Prostate gland (tissue), 2 donors: ENCODE data around the gene IL16. TPM values are rescaled to one million over a fixed set of nuclear protein-coding genes. Genes with fewer than 3 reads are reported as not detected.

Source experiments
- DNase-seq: peaks from one replicate; pipeline ENCODE4 v3.0.0-alpha.2; 2019; ENCODE audit warnings: low spot score
- H3K27ac ChIP-seq, 2 donors: fragments of 200-600 bp; sonication (generic); 2 replicates each; pipeline ENCODE4 v1.5.1; 2017 to 2019
- H3K27me3 ChIP-seq: fragments of 200-600 bp; sonication (generic); replicated peaks from 2 replicates; pipeline ENCODE4 v1.5.1; 2019; ENCODE audit not compliant: insufficient read depth
- H3K36me3 ChIP-seq, 2 donors: fragments of 200-600 bp; sonication (generic); 1 replicate in 1 of 2; 2 replicates in 1 of 2; pipeline versions ENCODE4 v1.5.1 to v1.8.1; 2017 to 2019
- H3K4me1 ChIP-seq: fragments of 200-600 bp; sonication (generic); replicated peaks from 2 replicates; pipeline ENCODE4 v1.5.1; 2019
- H3K4me3 ChIP-seq, 2 donors: fragments of 200-600 bp; sonication (generic); 2 replicates each; pipeline ENCODE4 v1.5.1; 2017 to 2019
- H3K9me3 ChIP-seq: fragments of 200-600 bp; sonication (generic); 2 replicates; pipeline ENCODE4 v1.5.1; 2017
- POLR2A ChIP-seq: fragments of 450-650 bp; IDR thresholded peaks from one replicate; pipeline ENCODE4 v1.6.1; 2016; ENCODE audit warnings: antibody characterized with exemption, mild to moderate bottlenecking
- POLR2AphosphoS5 ChIP-seq: sonication (generic); formaldehyde crosslinking; IDR thresholded peaks from one replicate; pipeline ENCODE4 v1.6.1; 2017; ENCODE audit warnings: antibody characterized with exemption
- WGBS: methylation state at CpG from one replicate; pipeline ENCODE4 v1.1.5; 2018; 5-methylcytosine and 5-hydroxymethylcytosine counted together
- intact Hi-C: fragments of 100-400 bp; cut with DNase I; formaldehyde crosslinking; loops from one replicate; pipeline ENCODE4 v1.14.2; 2022
- total RNA-seq, 2 donors: library from RNA; depleted of rRNA; stranded (reverse); fragments of >200 nt; gene quantifications; one replicate each; pipeline ENCODE4 v1.1.0, GENCODE V29; 2016
- TF ChIP-seq, protein P1 (sequence below), 4 experiments: fragments of 200-600 bp in 2 of 4; fragments of 450-650 bp in 2 of 4; sonication (generic) in 2 of 4; IDR thresholded peaks; 1 replicate in 3 of 4; 2 replicates in 1 of 4; pipeline ENCODE4 v1.5.1; 2016 to 2019; ENCODE audit warnings: antibody characterized with exemption in 4 of 4, mild to moderate bottlenecking in 2 of 4, moderate library complexity in 2 of 4

Gene IL16
- total RNA-seq, 2 donors from 2014 or later = 2.7 to 9.9 TPM

DNA sequence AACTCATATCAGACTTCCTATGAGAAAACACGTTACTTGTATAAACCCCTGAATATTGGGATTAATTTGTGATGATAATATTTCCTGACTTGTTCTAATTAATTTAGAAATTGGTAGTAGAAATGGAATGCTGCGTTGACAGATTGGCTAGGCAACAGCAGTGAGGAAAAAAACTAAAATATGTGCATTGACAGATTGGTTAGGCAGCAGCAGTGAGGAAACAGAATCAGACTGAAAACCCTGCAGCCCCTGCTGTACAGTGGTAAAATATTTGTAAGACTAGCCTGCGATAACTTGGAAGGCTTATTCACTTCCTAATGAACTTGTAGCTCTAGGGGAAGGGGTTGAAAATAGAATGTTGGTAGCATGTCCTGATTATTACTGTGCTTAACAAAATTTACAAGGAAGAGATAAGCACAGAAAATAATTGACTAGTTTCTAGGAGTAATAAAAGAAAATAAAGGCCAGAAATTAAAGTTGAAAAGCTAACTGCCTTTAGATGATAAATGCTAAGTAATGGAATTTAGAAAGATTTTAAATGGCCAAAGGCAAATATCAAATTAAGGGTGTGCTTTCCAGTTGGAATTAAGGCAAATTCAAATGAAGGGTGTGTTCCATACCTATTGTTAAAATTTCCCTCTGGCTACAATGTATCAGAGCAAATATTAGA is 29.9 kb upstream of the IL16 start:
- Histone ChIP-seq H3K9me3 (no peaks in the 10 kb centered on the region), H3K27ac (no peak overlapping the region), H3K27me3 (no peaks in the 10 kb centered on the region), H3K4me3 (no peak overlapping the region), H3K36me3 (no peaks in the 10 kb centered on the region), H3K4me1 (no peaks in the 10 kb centered on the region)
- 81% methylated on average over 3 of the region's 3 CpGs for WGBS
- DNase-seq = no peak
- intact Hi-C loops = no loop called here
- TF ChIP-seq, protein P1, sequence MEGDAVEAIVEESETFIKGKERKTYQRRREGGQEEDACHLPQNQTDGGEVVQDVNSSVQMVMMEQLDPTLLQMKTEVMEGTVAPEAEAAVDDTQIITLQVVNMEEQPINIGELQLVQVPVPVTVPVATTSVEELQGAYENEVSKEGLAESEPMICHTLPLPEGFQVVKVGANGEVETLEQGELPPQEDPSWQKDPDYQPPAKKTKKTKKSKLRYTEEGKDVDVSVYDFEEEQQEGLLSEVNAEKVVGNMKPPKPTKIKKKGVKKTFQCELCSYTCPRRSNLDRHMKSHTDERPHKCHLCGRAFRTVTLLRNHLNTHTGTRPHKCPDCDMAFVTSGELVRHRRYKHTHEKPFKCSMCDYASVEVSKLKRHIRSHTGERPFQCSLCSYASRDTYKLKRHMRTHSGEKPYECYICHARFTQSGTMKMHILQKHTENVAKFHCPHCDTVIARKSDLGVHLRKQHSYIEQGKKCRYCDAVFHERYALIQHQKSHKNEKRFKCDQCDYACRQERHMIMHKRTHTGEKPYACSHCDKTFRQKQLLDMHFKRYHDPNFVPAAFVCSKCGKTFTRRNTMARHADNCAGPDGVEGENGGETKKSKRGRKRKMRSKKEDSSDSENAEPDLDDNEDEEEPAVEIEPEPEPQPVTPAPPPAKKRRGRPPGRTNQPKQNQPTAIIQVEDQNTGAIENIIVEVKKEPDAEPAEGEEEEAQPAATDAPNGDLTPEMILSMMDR (IDR thresholded peaks at IDR 0.05) = no peak
- TF ChIP-seq POLR2AphosphoS5 = no peak
- TF ChIP-seq POLR2A = no peak

DNA sequence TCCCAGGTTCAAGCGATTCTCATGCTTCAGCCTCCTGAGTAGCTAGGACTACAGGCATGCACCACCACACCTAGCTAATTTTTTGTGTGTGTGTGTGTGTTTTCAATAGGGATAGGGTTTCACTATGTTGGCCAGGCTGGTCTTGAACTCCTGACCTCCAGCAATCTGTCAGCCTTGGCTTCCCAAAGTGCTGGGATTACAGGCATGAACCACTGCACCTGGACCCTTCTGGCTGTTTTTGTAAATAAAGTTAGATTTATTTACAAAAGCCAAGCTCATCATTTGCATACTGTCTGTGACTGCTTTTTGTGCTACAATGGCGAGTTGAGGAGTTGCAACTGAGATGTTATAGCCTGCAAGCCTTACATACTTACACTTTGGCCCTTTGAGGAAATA is 28.6 kb upstream of the IL16 start:
- H3K4me1 ChIP-seq = no peaks in the 10 kb centered on the region
- H3K36me3 ChIP-seq = no peaks in the 10 kb centered on the region
- no peaks in the 10 kb centered on the region for H3K9me3 ChIP-seq
- DNase-seq = no peak
- no peak overlapping the region for H3K27ac ChIP-seq
- WGBS = 96% methylated on average over 2 of the region's 2 CpGs
- H3K27me3 ChIP-seq = no peaks in the 10 kb centered on the region
- H3K4me3 ChIP-seq = no peak overlapping the region
- TF ChIP-seq POLR2A = no peak
- TF ChIP-seq POLR2AphosphoS5 = no peak
- TF ChIP-seq, protein P1 (IDR thresholded peaks at IDR 0.05) = no peak
- intact Hi-C loops = no loop called here

DNA sequence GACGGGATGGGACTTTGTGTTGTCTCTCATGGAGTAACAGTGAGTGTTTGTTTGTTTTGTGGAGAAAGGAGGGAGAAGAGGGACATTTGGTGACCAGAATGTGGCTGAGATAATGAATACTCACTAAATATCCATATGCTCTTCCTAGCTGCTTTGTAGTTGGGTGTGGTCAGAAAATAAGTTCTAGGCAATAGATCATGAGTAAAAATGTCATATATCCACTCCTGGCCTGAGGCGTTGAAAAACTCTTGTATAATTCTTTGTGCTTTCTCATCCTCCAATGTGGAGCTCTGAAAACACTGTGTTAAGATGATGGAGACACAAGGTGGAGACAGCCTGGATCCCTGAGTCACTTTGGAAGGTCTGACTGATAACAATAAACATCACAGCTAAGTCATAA is 28.0 kb upstream of the IL16 start:
- no peaks in the 10 kb centered on the region for H3K36me3 ChIP-seq
- DNase-seq = no peak
- intact Hi-C loops = no loop called here
- H3K27me3 ChIP-seq = no peaks in the 10 kb centered on the region
- H3K9me3 ChIP-seq = no peaks in the 10 kb centered on the region
- no peaks in the 10 kb centered on the region for H3K4me1 ChIP-seq
- H3K4me3 ChIP-seq = no peak overlapping the region
- TF ChIP-seq POLR2AphosphoS5 = no peak
- TF ChIP-seq POLR2A = no peak
- TF ChIP-seq, protein P1 (IDR thresholded peaks at IDR 0.05) = no peak
- 77% methylated on average over 2 of the region's 2 CpGs for WGBS
- H3K27ac ChIP-seq = no peak overlapping the region

DNA sequence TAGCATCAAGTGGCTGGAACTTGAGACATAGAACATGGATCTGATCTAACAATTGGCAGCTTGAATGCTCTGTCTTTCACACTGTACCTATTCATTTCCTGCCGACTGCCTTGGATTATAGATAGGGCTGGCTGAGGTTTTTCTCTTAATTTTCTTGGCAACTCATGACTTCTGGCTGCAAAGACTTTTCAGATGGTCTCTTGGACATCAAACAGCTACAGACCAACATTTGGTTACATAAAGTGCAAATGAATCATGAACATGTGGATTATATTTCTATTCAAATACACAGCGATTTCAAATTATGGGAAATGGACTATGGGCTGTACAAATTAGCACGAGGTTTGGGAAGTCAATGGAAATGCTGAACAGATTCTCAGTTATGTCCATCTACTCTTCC is 26.2 kb upstream of the IL16 start:
- no peak overlapping the region for H3K27ac ChIP-seq
- WGBS = 50% methylated on average over 3 of the region's 3 CpGs

DNA sequence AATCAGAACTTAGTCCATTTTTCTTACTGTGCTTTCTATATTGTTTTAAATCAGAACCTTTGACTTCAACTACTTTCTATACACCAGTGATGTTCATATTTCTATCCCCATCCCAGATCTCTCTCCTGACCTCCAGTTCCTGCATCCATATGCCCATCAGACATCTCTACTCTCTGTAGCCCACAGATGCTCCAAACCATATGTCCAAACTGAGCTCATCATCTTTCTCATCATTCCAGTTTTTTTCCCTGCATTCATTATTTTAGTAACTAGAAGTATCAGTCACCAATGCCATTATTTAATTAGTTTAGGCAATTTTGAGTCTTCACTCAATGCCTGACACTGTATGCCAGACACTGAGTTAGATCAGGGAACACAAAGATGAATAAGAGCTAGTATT is 25.4 kb upstream of the IL16 start:
- intact Hi-C loops = no loop called here
- TF ChIP-seq POLR2A = no peak
- TF ChIP-seq, protein P1 (IDR thresholded peaks at IDR 0.05) = no peak
- TF ChIP-seq POLR2AphosphoS5 = no peak
- no peak overlapping the region for H3K27ac ChIP-seq

More for the DNA sequence above, 26.2 kb upstream of the IL16 start:
- DNase-seq = no peak
- TF ChIP-seq, protein P1 (IDR thresholded peaks at IDR 0.05) = no peak
- TF ChIP-seq POLR2AphosphoS5 = no peak
- no peak for TF ChIP-seq POLR2A
- intact Hi-C loops = no loop called here
- H3K9me3 ChIP-seq = no peaks in the 10 kb centered on the region
- no peak overlapping the region for H3K4me3 ChIP-seq
- H3K36me3 ChIP-seq = no peaks in the 10 kb centered on the region
- H3K4me1 ChIP-seq = no peaks in the 10 kb centered on the region
- no peaks in the 10 kb centered on the region for H3K27me3 ChIP-seq

More for the DNA sequence above, 25.4 kb upstream of the IL16 start:
- Histone ChIP-seq H3K4me3 (no peak overlapping the region), H3K36me3 (no peaks in the 10 kb centered on the region), H3K4me1 (no peaks in the 10 kb centered on the region), H3K9me3 (no peaks in the 10 kb centered on the region), H3K27me3 (no peaks in the 10 kb centered on the region)
- DNase-seq = no peak
